Progenitor cell of endocrine pancreas (in vitro differentiated cells): Measurements from ENCODE around the gene CATSPERD. TPM values are rescaled to one million over a fixed set of nuclear protein-coding genes. Genes with fewer than 3 reads are reported as not detected.

Source experiments
- DNase-seq: peaks from one replicate; pipeline ENCODE4 v3.0.0; 2021; ENCODE audit warnings: low spot score; ENCODE audit not compliant: unreplicated experiment
- H3K27ac Mint-ChIP-seq: 2 replicates; pipeline ENCODE4 v1.8.0; 2021; ENCODE audit warnings: mild to moderate bottlenecking, moderate library complexity, mixed read lengths
- H3K27me3 Mint-ChIP-seq: 2 replicates; pipeline ENCODE4 v1.8.0; 2021; ENCODE audit warnings: mixed read lengths
- H3K36me3 Mint-ChIP-seq: 2 replicates; pipeline ENCODE4 v1.8.0; 2022; ENCODE audit warnings: mixed read lengths; ENCODE audit not compliant: insufficient read depth
- H3K4me1 Mint-ChIP-seq: 2 replicates; pipeline ENCODE4 v1.8.0; 2021; ENCODE audit warnings: low read depth, mixed read lengths
- H3K4me3 Mint-ChIP-seq: 2 replicates; pipeline ENCODE4 v1.8.0; 2021; ENCODE audit warnings: low read depth, mild to moderate bottlenecking, moderate library complexity, mixed read lengths
- H3K9me3 Mint-ChIP-seq: 2 replicates; pipeline ENCODE4 v1.8.0; 2021; ENCODE audit warnings: low read depth, mixed read lengths
- CTCF ChIP-seq: fragments of 200-600 bp; sonication (generic); IDR thresholded peaks from one replicate; pipeline ENCODE4 v1.5.0; 2021; ENCODE audit warnings: antibody characterized with exemption, mild to moderate bottlenecking; ENCODE audit not compliant: unreplicated experiment
- total RNA-seq: library from RNA; stranded (reverse); gene quantifications from 2 replicates; pipeline ENCODE4 v1.2.1, GENCODE V29; 2021

The CATSPERD gene
- total RNA-seq, 1 donor from 2014 or later, result not detected

GRCh38 chr19:5782945-5783919, 62.8 kb downstream of the CATSPERD start:
- no peak for TF ChIP-seq CTCF
- Mint-ChIP-seq H3K27me3 (no peaks in the 10 kb centered on the region), H3K4me1 (no peaks in the 10 kb centered on the region), H3K4me3 (no peak overlapping the region), H3K27ac (no peak overlapping the region), H3K9me3 (no peaks in the 10 kb centered on the region), H3K36me3 (peaks cover 9% of the 10 kb centered on the region)
- no peak for DNase-seq

- no peak within 1 kb of the TSS for H3K4me3 Mint-ChIP-seq
- no peak for TF ChIP-seq CTCF
- no peaks in the 10 kb centered on the region for H3K27me3 Mint-ChIP-seq
- DNase-seq, result no peak
- H3K4me1 Mint-ChIP-seq, result no peaks in the 10 kb centered on the region
- peaks cover 12% of the 10 kb centered on the region for H3K36me3 Mint-ChIP-seq
- no peaks in the 10 kb centered on the region for H3K9me3 Mint-ChIP-seq
- no peak within 1 kb of the TSS for H3K27ac Mint-ChIP-seq
Measured at GRCh38 chr19:5784581-5785147, 64.2 kb downstream of the CATSPERD start, which contains the start of gene PRR22. PRR22 (minus strand) TSS chr19:5784746; CDS start chr19:5784660, 86 bp downstream.

GRCh38 chr19:5785423-5785822, 65.0 kb downstream of the CATSPERD start:
- TF ChIP-seq CTCF, result no peak
- DNase-seq, result no peak
- H3K4me3 Mint-ChIP-seq, result no peak overlapping the region
- peaks cover 4% of the 10 kb centered on the region for H3K4me1 Mint-ChIP-seq
- H3K36me3 Mint-ChIP-seq, result peaks cover 16% of the 10 kb centered on the region
- no peak overlapping the region for H3K27ac Mint-ChIP-seq
- no peaks in the 10 kb centered on the region for H3K27me3 Mint-ChIP-seq
- H3K9me3 Mint-ChIP-seq, result no peaks in the 10 kb centered on the region

- H3K9me3 Mint-ChIP-seq, result peaks cover 3% of the 10 kb centered on the region
- peaks cover 6% of the 10 kb centered on the region for H3K4me1 Mint-ChIP-seq
- peaks cover 19% of the 10 kb centered on the region for H3K36me3 Mint-ChIP-seq
- no peak overlapping the region for H3K4me3 Mint-ChIP-seq
- TF ChIP-seq CTCF, result no peak
- no peak overlapping the region for H3K27ac Mint-ChIP-seq
- no peaks in the 10 kb centered on the region for H3K27me3 Mint-ChIP-seq
- no peak for DNase-seq
Measured at GRCh38 chr19:5786593-5787408, 66.4 kb downstream of the CATSPERD start.
